GM21423 (cell line): Measurements from ENCODE around the gene SBF1.
"Not testable (repeated sequence)": the region's sequence is repeated elsewhere in the genome, so short reads cannot be mapped to it uniquely, and the experiment has no call there.

Source experiments
- ATAC-seq: cut with Tn5 transposase; IDR thresholded peaks from one replicate; pipeline ENCODE4 v1.9.1; 2021; ENCODE audit warnings: mild to moderate bottlenecking, moderate library complexity; ENCODE audit not compliant: unreplicated experiment

SBF1 gene

DNA sequence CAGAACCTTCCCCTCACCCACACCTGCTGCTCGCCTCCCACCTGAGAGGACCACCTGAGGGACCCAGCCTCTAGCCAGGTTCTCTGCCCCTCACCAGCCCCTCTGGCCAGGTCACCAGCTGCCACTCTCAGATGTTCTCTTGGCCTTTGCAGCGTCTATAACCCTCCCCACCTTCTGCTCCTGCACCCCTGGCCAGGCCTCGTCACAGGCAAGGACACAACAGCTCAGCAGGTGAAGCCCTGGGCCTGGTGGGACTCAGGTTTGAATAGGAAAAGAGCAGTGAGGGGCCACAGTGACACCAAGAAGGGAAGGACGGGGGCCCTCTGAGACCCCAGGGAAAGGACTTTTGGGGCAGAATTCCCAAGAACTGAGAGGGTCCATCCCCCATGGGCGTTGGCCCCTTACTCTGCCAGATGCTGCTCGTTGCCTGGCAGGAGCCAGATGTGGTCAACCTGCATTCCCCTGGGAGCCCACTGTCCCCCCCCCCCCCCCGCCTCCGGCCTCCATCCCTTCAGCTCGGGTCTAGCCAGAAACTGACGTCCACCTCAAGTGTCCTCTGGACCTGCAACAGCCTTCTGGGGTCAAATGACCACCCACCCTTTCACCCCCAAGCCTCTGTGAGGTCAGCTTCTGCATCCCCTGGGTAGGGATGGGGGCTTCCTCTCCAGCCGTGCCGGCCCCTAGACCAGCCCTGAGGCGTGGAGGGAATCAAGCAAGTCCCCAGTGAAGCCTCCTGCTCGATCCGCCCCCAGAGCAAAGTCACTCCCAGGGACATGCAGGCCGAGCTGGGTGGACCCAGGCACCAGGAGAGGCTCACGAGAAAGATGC, 28.7 kb downstream of the SBF1 start:
- no peak for ATAC-seq

DNA sequence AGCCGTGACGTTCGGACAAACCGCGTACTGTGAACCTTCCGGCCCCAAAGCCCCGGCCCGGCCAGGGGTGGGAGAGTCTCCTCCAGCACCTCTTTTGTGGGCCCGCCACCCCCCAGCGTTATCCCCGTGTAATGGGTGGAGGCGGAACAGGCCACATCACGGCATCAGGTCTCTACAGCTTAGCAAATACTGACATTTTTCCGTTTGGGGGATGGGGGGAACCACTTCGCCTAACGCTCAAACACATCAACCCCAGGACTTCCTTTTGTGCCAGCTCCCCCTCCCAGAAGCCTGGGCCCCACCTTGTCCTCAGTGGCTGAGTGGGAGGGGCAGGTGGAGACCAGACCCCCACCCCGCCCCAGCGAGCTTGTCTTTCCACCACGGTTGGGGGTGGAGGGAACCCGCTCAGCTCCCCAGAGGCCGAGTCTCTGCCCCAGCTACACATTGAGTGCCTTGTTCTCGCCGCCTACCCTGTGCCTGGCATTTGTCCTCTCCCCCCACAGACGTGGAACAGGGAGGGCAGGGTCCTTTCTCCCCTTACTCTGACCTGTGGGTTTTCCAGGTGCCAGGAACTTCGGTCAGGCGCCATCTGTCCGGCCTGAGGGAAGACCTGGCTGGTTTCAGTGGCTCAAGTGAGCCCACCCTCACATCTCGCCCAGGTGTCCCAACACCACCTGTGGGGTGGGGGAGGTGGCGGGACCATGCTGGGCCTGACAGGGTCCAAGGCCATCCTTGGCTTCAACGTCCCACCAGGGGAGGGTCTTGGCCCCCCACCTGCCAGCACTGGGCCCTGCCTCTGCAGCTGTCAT, 29.6 kb downstream of the SBF1 start:
- ATAC-seq = no peak

DNA sequence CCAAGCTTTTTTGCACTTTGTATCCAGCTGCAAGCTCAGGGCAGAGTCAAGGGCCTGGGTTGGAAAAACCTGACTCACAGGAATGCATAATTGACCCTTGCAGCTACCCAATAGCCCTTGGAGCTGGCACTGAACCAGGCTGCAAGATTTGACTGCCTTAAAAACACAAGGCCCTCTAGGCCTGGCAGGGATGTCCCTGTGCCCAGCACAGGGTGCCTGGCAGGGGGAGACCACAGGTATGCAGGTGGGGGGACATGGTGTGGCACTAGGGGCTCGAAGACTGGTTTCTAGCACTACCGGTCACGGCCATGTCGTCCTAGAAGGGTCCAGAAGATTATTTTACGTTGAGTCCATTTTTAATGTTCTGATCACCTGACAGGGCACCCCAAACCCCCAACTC, 30.2 kb downstream of the SBF1 start:
- ATAC-seq = no peak

DNA sequence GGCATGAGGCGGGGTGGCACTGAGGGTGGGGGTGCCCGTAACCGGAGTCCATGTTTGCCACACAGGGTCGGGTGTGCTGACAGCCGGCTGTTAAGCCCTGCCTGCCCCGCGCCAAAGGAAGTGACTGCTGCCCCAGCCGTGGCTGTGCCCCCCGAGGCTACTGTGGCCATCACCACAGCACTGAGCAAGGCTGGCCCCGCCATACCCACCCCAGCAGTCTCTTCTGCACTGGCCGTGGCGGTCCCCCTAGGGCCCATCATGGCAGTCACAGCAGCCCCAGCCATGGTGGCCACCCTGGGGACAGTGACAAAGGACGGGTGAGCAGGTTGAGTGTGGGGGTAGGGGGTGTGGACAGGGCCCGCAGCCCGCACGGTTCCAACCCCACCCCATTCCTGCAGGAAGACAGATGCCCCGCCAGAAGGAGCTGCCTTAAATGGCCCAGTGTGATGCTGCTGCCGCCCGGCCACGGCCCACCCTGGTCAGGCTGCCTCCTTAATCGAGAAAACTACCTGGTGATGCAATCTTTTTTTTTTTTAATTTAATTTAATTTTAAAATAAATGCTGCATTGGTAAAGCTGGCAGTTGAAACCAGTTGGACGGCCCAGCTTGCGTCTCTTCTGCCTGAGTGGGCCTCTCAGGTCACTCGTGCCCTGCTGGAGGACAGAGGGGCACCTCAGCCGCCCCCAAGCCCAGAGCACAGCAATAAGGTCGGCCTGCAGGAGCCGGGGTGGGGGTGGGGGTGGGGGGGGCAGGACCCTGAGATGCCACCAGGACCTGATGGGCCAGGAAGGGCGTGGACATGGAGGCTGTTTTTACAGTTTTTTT, 30.8 kb downstream of the SBF1 start:
- no peak for ATAC-seq

DNA sequence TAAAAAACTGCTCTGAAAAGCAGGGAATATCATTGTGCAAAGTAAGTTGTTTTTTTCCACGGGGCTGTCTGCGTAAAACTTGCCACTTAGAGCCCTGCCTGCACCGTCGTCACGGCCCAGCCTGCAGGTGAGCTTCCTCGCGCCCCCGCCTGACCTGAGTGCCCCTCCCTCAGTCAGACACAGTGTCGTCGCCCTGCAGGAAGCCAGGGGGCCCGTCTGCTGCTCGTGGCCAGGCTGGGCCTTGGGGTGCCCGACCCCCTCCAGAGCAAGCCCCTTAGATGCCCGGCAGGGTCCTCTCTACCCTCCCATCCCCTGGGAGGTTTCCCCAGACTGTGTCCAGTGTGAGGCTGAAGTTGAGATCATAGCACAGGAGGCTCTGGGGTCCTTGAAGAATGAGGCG, 31.6 kb downstream of the SBF1 start:
- ATAC-seq = no peak

DNA sequence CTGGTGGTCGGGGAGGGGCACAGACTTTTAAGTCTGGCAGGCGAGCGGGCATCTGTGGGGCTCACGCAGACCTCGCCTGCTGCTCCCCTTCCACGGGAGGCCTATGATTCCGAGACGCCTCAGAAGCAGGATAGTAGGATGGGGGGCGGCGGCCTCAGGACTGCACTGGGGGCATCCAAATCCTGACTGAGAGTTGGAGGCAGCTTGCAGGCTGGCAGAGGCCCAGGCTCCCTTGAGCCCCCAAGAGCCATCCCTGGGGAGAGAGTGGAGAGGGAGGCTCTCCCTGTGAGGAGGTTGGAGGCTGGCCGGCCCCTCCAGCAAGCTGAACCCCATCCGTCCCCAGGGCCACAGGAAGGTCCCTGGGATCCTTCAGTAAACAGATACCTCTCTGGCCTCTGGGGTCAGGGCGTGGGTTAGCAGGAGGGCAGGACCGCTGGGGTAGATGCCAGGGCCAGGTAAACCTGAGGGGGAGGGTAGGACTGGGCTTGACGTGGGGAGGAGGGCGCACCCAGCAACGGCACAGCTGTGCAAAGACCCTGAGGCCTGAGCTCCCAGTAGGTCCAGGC, 33.3 kb downstream of the SBF1 start:
- no peak for ATAC-seq

DNA sequence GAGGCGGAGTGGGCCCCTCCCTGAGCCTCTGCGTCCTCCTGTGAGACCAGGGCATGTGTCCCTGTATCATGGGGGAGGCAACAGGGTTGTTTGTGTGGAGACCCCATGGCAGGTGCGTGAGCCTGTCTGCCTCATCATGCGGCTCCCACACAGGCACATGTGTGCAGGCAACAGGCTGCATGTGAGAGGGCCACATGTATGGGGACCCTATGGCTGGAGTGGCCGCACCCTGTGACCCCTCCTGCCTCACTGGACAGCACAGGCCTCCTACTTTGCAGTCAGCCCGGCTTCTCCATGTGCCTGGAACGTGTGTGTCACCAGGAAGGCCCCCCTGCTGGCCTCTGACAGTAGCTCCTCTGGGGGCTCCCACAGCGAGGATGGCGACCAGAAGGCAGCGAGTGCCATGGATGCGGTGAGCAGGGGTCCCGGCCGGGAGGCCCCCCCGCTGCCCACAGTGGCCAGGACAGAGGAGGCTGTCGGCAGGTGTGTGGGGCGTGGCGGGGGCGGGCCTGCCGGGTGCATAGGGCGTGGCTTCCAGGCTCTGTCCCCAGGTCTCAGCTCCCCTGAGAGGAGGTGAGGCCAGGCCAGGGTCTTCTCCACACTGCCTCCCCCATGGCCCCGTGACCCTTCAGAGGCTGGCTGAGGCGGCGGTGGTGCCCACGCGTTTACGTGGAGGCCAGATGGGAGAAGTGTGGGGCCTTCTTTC, 34.1 kb downstream of the SBF1 start:
- no peak for ATAC-seq

DNA sequence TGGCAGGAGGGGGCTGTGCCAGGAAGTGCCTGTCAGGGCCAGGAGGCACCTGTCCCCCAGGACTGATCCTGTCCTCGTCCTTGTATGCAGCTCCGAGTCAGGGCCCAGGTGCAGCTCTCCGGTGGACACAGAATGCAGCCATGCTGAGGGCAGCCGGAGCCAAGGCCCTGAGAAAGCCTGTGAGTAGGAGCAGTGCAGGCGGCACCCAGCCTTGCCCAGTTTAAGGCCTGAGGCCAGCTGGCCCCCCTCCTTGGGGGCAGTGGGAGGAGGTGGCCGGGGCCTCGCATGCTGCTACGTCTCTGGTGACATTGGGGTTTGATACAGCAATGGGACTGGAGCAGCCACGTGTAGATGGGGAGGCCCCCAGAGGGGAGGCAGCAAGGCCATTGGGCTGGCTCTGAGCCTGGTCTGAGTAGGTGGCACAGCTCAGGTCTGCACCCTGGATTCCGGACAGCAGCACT, 34.9 kb downstream of the SBF1 start:
- ATAC-seq = no peak

DNA sequence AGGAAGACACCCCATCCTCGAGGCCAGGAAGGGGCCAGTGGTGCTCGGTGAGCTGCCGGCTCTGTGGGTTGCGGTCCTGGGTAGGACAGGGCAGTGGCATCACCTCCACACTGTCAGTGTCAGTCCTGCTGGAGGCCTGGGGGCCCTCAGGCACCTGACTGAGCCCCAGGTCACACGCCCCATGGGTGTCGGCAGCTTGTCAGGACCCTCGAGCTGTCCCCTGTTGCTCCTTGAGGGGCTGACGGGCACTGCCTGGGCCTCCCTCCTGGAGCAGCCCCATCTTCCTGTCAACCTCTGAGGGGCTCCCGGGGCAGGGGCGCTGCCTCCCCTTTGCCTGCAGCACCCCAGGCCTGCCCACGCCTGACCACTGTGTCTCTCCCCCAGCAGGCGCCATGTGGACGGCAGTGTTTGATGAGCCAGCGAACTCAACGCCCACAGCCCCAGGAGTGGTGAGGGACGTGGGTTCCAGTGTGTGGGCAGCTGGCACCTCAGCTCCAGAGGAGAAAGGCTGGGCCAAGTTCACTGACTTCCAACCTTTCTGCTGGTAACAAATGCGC, 35.4 kb downstream of the SBF1 start:
- ATAC-seq = no peak

DNA sequence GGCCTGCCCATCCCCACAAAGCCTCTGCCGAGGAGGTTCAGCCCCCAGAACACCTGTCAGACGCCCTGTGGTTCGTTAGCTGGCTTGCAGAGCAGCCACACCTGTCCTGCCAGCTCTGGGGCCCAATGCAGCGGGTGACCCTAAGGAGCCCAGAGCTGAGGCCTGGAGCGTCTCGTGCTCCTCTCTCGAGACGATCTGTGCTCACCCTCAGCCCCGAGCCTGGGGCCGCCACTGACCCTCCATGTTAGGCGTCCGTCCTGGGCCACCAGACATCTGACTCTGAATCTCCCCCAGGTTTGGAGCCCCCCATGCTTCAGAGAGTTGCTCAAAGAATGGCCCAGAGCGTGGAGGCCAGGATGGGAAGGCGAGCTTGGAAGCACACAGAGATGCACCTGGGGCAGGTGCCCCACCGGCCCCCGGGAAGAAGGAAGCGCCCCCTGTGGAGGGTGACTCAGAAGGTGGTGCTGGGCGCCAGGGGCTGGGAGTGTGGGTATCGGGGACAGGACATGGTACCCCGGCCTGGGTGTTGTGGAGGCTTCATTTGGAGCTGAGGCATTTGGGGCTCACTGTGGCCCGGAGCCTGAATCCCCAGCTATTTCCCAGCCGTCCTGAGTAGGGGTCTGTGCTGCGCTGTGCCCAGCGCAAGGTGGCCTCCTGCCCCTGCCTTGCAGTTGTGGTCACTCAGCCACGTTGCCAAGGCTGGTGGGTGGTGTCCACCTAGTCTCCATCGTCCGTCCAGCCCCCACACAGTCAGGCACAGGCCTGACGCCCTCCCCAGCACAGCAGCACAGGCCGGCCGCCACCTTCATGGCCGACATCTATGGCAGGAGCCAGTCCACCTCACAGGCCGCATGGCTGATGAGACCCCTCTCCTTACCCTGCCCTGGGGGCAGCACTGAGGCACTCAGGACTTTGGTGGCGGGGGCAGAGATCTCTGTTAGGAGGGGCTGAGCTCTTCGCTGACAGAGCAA, 36.2 kb downstream of the SBF1 start:
- no peak for ATAC-seq

DNA sequence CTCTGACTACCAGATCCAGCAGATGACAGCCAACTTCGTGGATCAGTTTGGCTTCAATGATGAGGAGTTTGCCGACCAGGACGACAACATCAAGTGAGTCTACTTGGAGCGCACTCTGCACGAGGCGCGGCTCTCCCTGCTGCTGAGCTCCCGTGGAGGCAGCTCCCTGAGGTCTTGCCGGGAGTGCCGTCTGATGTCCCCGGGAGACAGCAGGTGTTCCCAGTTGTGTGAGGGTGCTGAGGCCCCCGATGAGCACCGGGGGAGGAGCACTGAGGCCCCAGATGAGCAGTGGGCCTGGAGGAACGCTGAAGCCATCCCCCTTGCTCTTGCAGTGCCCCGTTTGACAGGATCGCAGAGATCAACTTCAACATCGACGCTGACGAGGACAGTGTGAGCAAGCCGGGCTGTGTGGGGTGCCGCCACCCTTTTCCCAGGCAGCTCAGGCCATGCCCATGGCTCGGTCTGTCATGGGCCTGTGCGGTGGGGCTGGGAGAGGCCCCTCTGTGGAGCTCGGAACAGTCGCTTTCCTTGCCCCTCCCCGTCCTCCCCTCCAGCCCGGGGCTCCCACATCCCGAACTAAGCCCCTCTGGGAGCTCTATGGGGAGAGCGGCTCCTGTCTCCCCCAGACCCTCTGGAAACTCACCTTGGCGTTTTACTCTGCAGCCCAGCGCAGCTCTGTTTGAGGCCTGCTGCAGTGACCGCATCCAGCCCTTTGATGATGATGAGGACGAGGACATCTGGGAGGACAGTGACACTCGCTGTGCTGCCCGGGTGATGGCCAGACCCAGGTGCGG, 37.1 kb downstream of the SBF1 start:
- no peak for ATAC-seq

DNA sequence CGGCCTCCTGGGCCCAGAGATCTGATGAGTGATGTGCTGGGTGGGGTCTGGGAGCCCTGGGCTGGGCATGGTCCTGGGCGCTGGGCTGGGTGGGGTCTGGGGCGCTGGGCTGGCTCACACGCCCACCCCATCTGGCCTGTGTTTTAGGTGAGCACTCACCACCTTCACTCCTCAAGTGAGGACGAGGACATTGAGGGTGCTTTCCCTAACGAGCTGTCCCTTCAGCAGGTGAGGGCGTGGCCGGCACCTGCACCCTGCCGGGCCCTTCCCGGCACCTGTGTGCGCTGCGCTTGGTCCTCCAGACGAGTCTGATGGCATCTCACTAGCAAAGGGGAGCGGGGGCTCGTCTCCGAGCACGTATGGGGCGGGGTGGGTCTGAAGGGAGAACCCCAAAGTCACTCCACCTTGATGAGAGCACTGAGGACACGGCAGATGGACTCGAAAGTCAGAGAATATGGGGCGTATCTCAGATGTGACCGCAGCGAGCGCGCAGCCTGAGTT, 37.9 kb downstream of the SBF1 start:
- no peak for ATAC-seq

DNA sequence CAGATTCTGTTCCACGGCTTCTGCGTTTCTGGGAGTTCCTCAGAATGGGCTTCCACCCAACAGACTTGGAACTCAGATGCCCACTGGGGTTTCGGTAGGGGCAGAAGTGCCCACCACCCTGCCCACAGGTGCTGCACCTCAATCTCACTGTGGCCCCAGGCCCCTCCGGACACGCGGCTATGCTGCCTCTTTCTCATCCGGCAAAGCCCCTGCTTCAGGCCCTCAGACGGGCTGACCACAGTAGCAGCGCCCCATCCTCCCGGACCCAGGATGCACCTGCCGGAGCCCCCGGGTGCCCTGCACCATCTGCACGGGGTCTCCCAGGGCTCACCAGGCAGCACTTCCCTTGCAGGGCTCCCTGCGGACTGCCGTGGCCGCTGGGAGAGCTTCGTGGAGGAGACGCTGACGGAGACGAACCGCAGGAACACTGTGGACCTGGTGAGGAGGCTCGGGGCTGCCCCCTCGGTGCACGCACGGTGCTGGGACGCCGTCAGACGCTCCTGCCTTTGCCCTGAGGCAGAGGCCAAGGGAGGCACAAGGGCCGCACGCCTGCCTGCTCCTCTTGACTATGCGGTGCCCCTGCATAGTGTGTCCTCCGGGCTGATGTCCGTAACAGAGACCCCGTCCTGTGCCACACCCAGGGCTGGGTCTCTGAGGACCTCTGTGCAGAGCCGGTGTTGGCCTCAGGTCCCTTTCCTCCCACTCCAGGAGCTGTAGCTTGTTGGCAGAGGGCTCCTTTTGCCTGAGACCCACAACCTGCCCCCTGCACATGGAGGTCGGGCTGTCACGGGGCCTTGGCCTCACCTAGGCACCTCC, 38.6 kb downstream of the SBF1 start:
- no peak for ATAC-seq

DNA sequence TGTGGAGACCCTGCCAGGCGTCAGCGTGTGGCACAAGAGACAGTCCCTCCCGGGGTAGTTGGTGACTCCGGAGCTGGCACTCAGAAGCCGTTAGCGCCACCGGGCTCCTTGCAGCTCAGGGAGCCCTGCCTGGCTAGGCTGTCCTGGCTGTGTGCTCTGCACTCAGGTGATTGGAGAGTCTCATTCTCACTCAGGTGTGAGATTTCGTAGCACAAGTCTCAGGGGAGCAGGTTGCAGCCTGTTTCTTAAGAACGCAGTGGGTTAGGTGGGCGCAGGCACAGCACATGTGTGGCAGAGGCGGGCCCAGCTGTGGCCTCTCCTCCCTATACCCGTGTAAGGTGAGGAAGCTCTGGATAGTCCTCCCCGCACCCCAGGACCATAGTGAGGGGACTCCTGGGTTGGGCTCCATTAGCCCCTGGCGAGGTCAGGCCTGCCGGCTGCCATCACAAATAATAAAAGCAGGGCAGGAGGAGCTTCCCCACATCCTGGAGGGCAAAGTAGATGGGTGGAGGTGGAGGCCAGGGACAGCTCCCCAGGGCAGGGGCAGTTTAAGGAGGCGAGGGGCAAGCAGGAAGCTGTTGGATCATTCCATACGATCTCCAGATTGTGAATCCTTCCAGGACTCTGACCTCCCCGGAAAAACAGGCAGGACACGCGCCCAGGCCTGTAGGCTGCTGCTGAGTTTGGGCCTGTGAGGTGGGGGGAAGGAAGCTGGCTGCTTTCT, 39.4 kb downstream of the SBF1 start:
- no peak for ATAC-seq

DNA sequence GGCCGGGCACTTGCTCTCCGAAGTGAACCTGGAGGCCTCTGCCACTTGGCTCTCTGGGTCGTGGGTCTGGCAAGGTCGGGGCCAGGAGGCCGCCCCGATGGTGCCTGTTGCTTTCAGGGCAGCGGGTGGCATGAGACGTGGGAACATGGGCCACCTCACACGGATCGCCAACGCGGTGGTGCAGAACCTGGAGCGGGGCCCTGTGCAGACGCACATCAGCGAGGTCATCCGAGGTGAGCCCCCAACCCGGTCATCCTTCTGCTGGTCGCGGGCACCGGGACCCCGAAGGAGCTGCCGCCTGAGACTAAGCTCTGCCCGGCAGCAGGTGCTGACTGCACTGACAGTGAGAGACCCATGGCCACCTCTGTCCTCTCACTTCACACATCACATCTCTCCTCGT, 40.0 kb downstream of the SBF1 start:
- ATAC-seq = no peak

DNA sequence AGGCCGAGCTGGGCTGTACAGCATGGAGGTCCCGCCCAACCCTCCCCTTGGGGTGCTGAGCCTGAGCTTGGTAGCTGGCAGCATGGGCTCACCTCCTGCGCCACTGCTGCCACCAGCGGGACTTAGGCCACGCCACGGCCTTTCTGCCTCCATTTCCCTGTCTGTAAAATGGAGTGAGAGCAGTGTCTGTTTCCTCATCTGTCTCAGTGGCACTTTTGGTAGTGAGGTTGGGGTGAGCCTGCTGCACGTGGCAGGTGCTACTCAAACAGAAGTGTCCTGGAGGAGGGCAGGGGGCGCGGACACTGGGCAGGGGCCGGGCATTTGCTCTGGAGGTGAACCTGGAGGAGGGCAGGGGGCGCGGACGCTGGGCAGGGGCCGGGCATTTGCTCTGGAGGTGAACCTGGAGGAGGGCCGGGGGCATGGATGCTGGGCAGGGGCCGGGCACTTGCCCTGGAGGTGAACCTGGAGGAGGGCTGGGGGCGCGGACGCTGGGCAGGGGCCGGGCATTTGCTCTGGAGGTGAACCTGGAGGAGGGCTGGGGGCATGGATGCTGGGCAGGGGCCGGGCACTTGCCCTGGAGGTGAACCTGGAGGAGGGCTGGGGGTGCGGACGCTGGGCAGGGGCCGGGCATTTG, 41.8 kb downstream of the SBF1 start:
- ATAC-seq = not testable (repeated sequence)
